ENCODE measurements around the gene RASGRF2. TPM values are rescaled to one million over a fixed set of nuclear protein-coding genes. Genes with fewer than 3 reads are reported as not detected.

The RASGRF2 gene
- total RNA-seq, 2 experiments from 2014 or later = 0.06 to 0.13 TPM

DNA sequence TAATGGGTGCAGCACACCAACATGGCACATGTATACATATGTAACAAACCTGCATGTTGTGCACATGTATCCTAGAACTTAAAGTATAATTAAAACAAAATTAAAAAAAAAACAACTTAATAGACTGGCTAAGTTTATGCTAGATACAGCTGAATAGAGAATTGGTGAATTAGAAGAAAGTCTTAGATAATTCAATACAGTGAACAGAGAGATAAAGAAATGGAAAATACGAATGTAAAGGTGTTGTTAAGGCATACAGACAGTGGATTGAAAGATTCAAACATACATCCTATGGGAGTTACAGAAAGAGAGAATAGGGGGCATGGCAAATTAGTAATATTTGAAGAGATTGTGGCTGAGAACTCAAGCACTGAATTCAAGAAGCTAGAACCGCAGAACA is 75.4 kb downstream of the RASGRF2 start:
- Histone ChIP-seq H3K9me3 (ENCODE audit: low read length) (no peaks in the 10 kb centered on the region), H4K20me1 (ENCODE audit: insufficient read depth, low read length) (no peaks in the 10 kb centered on the region), H3K79me2 (ENCODE audit: insufficient read depth, low read depth, low read length) (no peaks in the 10 kb centered on the region), H3K4me1 (ENCODE audit: insufficient read depth, low read length, poor library complexity, severe bottlenecking) (no peaks in the 10 kb centered on the region), H3K4me2 (ENCODE audit: low read length) (no peak overlapping the region), H3K4me3 (ENCODE audit: low read depth, low read length, poor library complexity, severe bottlenecking) (no peak overlapping the region), H3K9me2 (ENCODE audit: insufficient read depth, low read length) (no peaks in the 10 kb centered on the region), H3K36me3 (ENCODE audit: insufficient read depth, low read length) (no peaks in the 10 kb centered on the region), H2AFZ (ENCODE audit: low read length) (no peak overlapping the region), H3K27ac (ENCODE audit: low read depth, low read length, poor library complexity, severe bottlenecking) (no peak overlapping the region)
- no TSS peak for BruUV-seq (replicated peaks)
- no peak for TF ChIP-seq CTCF (conservative IDR thresholded peaks at IDR 0.05; ENCODE audit: low read length)
- no peak for TF ChIP-seq EZH2phosphoT487 (IDR thresholded peaks at IDR 0.05; ENCODE audit: borderline replicate concordance, low read depth, low read length)
- ChIA-PET CTCF (ENCODE audit: unreplicated experiment) (no interaction called here), POLR2A (no interaction called here)
- intact Hi-C loops (cut with micrococcal nuclease; ENCODE audit: unreplicated experiment) = no loop called here
- DNase-seq (ENCODE audit: low spot score) = no peak

- BruUV-seq (replicated peaks) = no TSS peak
- no peak for TF ChIP-seq EZH2phosphoT487 (IDR thresholded peaks at IDR 0.05; ENCODE audit: borderline replicate concordance, low read depth, low read length)
- no peak for TF ChIP-seq CTCF (conservative IDR thresholded peaks at IDR 0.05; ENCODE audit: low read length)
- POLR2A ChIA-PET = no interaction called here
Measured at GRCh38 chr5:81038495-81038894, 78.3 kb downstream of the RASGRF2 start.

DNA sequence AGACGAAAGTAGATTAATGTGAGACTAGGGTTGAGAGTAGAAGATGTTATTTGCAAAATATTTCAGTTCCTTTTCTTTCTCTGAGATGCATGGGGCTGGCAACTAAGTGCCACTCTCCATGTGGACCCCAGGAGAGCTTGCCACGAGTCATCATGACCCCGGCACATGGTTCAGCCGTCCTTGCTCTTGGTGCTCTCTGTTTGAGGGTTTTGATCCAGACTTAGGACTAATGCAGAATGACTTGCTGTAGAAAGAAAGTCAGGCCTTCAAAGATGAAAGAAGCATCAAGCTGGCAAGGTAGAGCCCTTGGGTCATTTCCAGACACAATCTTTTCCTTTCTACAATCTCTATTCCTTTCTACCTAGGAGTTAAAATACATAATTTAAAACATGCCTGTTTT is 84.7 kb downstream of the RASGRF2 start:
- ChIA-PET POLR2A (no interaction called here), CTCF (ENCODE audit: unreplicated experiment) (no interaction called here)
- no peaks in the 10 kb centered on the region for H3K4me1 ChIP-seq (ENCODE audit: insufficient read depth, low read length, poor library complexity, severe bottlenecking)
- TF ChIP-seq CTCF (conservative IDR thresholded peaks at IDR 0.05; ENCODE audit: low read length) = no peak
- H3K9me3 ChIP-seq (ENCODE audit: low read length) = no peaks in the 10 kb centered on the region
- no peaks in the 10 kb centered on the region for H4K20me1 ChIP-seq (ENCODE audit: insufficient read depth, low read length)
- no peak overlapping the region for H3K4me3 ChIP-seq (ENCODE audit: low read depth, low read length, poor library complexity, severe bottlenecking)
- no peak overlapping the region for H3K4me2 ChIP-seq (ENCODE audit: low read length)
- no peak for DNase-seq (ENCODE audit: low spot score)
- no peak overlapping the region for H3K27ac ChIP-seq (ENCODE audit: low read depth, low read length, poor library complexity, severe bottlenecking)
- no TSS peak for BruUV-seq (replicated peaks)
- intact Hi-C loops (cut with micrococcal nuclease; ENCODE audit: unreplicated experiment) = no loop called here
- H3K79me2 ChIP-seq (ENCODE audit: insufficient read depth, low read depth, low read length) = no peaks in the 10 kb centered on the region
- no peaks in the 10 kb centered on the region for H3K36me3 ChIP-seq (ENCODE audit: insufficient read depth, low read length)
- no peak overlapping the region for H2AFZ ChIP-seq (ENCODE audit: low read length)
- H3K9me2 ChIP-seq (ENCODE audit: insufficient read depth, low read length) = no peaks in the 10 kb centered on the region

More at GRCh38 chr5:81038495-81038894, 78.3 kb downstream of the RASGRF2 start:
- CTCF ChIA-PET (ENCODE audit: unreplicated experiment) = no interaction called here
- DNase-seq (ENCODE audit: low spot score) = no peak
- Histone ChIP-seq H2AFZ (ENCODE audit: low read length) (no peak overlapping the region), H3K9me3 (ENCODE audit: low read length) (no peaks in the 10 kb centered on the region), H4K20me1 (ENCODE audit: insufficient read depth, low read length) (no peaks in the 10 kb centered on the region), H3K27ac (ENCODE audit: low read depth, low read length, poor library complexity, severe bottlenecking) (no peak overlapping the region), H3K4me3 (ENCODE audit: low read depth, low read length, poor library complexity, severe bottlenecking) (no peak overlapping the region), H3K4me2 (ENCODE audit: low read length) (no peak overlapping the region), H3K9me2 (ENCODE audit: insufficient read depth, low read length) (no peaks in the 10 kb centered on the region), H3K79me2 (ENCODE audit: insufficient read depth, low read depth, low read length) (no peaks in the 10 kb centered on the region), H3K36me3 (ENCODE audit: insufficient read depth, low read length) (no peaks in the 10 kb centered on the region), H3K4me1 (ENCODE audit: insufficient read depth, low read length, poor library complexity, severe bottlenecking) (no peaks in the 10 kb centered on the region)
- intact Hi-C loops (cut with micrococcal nuclease; ENCODE audit: unreplicated experiment) = no loop called here
